SKM-1 (cell line): Measurements from ENCODE around the gene MGST3.
"Not testable (repeated sequence)": the region's sequence is repeated elsewhere in the genome, so short reads cannot be mapped to it uniquely, and the experiment has no call there.

Experiments
- DNase-seq: peaks from one replicate; lab custom pipeline; 2025; ENCODE audit not compliant: unreplicated experiment; lab: John Stamatoyannopoulos, UW

MGST3 gene

DNA sequence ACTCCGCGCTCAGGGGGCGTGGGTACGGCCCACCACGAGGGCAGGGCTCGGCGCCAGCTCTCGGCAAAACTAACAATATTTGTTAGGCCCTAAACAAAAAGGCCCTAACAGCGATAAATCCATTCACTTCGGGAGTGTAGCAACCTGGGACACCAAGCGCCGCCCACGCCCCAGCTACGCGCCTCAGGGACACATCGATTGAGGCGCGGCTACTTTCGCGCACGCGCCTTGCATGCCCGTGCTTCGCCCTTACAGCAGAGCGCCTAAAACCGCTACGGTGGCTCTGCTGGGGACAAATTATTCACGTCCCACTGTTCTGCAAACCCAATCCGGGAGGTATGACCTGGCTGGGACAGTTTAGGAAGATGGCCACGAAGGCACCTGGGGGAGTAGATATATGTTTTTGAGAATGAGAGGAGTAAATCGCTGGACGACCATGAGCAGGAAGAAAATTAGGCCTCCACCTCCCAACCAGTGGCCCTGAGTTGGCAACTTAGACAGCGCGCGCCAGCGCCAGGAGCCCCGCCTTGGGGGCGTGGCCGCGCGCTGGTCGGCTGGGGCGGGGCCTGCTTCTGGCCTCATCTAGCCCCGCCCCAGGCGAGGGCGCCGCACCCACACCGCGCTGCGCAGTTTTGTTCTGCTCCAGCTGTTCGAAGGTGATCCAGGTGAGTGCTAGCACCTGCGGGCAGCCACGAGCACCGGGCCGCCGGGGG is at the start of gene MGST3:
MGST3 (plus strand) TSS at position 606 of the 713 bp plus-strand sequence. CDS start 18,614 bp downstream, outside the sequence.
- peak; percentile 91 for DNase-seq

DNA sequence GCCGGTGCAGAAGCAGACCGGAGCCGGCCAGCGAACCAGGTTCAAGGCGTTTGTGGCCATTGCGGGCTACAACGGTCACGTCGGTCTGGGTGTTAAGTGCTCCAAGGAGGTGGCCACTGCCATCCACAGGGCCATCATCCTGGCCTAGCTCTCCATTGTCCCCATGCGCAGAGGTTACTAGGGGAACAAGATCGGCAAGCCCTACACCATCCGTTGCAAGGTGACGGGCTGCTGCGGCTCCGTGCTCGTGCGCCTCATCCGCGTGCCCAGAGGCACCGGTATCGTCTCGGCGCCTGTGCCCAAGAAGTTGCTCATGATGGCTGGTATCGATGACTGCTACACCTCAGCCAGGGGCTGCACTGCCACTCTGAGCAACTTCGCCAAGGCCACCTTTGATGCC is 49.1 kb upstream of the MGST3 start:
- DNase-seq = no peak

DNA sequence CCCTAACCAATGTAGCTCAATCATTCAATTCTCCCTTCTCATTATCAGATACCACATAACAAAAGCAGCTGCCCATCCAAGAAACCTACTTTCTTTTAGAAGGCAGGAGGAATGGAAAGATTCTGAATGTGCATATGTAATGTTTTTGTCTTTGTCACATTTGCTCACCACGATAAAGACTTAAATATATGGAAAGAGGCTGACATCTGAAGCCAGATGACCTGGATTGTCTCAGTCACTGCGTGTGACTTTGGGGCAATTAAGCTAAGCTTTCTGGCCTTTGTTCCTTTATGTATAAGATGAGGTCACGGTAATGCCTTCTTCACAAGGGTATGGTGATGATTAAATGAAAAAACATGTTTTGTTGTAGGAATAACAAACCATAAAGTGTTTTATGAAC is 44.6 kb upstream of the MGST3 start:
- DNase-seq = no peak

DNA sequence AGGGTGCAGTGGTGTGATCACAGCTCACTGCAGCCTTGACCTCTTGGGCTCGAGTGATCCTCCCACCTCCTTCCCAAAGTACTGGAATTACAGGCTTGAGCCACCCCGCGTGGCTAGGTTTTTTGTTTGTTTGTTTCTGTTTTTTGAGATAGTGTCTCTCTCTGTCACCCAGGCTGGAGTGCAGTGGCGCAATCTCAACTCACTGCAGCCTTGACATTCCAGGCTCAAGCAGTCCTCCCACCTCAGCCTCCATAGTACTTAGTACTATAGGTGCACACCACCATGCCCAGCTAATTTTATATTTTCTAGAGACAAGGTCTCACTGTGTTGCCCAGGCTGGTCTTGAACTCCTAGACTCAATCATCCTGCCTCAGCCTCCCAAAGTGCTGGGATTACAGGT is 39.6 kb upstream of the MGST3 start:
- DNase-seq = not testable (repeated sequence)

DNA sequence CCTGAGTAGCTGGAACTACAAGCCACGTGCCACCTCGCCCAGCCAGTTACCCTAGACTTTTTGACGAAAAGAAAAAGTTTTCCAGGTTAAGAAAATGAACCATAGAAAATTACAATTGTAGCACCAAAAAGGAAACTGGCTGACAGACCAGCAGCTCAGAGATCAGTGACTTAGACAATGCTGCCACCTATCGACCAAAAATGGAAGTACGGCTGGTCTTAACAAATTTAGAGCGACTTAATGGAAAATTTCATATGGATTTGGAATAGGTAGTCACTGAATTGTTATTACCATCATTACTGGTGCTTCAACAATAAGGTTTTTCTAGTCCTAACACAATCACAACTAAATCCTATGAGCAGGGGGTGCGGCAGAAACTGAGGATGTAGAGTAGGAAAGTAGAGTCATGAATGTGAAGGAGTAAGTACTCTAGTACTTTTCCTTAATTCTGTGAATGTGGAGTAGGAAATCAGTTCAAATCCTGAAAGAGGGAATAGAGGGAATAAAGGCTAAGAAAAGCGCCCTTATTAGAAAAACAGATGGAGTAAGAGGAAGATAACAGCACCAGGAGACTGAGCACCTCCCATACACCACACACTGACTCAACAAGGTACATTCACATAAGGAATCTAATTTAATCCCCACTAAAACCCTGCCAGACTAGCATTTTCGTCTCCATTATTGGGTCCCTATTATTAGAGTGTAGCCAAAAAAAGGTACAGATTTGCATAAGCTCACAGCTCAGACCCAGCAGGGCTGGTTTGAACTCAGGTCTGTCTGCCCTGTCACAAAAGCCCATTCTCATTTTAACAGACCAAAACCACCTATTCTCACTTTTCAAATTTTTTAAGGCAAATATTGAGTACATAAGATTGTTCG is 37.9 kb upstream of the MGST3 start:
- peak; percentile 67 for DNase-seq

DNA sequence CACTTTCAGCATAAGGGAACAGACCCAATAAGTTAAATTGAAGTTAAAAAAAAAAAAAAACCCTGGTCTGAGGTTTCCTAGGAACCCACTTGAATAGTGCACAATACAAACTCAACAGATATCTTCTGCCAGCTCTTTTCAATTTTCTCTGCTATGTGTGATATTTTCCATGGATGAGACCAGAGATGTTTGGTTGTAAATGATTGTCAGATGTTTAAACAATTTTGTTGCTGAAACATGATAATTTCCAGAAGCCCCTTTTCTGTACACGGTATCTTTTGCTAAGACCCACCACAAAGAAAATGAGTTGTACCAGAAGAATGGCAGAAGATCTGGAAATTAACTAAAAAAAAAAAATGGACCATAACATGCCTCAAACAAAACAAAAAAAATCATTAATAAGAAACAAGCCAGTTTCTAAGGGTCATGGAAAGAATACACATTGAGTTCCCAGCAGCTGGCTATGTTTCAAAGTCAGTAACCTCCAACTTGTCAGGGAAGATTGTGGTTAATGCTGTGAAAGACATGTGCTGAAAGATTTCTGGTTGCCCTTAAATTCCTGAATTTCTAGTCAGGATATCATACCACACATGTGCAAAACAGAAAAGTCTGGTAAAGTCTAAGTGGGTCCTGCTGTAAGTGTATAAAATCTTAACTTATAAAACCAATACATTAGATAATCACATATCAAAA is 35.6 kb upstream of the MGST3 start:
- no peak for DNase-seq

DNA sequence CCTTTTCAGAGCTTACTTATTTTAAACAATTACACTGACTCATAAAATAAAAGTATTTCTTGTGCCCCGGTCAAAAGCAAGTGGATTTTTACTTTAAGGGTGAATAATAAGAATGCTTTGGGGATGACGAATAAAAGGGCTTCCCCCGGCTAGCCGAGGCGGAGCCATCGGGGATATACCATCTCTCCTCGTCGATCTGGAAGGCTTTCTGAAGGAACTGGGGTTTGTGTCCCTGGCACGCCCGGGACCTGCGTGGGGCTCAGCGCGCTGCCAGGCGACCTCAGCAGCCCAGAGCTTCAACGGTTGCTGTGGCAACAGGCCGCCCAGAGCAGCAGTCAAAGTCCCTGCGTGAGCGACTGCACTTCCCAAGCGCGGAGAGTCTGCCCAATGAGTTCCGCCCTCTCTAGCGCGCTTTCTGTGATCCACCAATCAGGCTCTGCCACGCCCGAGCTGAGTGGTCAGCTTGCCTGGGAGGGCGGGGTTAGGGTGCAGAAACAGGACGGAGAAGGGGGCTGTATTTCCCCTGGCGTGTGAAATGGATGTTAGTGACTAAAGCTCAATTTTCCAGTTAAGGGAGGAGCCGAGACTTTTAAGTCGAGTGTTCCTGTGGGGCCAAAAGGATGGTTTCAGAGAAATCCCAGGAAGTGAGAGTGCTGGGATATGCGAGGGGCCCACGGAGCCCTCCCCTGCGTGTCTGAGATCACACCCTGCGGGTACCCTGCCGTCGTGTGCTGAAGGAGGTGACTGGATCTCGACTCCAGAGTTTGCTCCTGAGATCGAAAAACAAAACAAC is 33.0 kb upstream of the MGST3 start:
- DNase-seq = no peak

DNA sequence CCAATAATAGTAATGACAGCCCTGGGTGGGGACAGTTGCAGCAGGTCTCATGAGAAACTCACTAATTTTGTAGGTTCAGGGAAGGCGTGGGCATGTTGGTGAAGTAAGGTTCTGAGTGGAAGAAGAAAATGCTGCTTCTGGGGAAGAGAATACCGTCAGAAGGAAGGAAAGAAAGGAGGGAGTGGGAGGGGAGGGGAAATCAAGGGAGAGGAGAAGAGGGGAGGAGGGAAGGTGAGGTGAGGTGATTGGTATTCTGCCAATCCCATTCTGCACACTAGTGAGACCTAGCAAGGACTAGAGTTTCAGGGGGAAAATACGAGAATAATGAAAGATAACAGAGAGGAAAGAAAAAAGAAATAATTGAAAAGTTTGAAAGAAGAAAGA is 32.4 kb upstream of the MGST3 start:
- no peak for DNase-seq

DNA sequence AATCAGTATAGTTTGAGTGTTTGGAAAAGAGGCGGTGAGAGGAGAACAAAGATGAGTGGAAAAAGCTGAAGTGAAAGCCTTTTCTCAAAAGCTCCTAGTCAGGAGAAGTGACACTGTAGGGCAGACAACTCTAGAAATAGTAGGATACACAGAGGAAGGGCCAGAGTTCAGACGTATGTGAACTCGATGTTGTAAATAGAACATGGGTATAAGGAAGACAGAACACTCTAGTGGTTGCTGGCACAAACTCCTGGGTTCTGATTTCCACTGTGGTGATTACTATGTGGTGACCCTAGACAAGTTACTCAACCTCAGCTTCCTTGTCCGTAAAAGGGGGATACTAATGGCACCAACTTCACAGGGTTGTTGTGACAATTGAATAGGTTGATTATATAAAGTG is 30.2 kb upstream of the MGST3 start:
- no peak for DNase-seq

DNA sequence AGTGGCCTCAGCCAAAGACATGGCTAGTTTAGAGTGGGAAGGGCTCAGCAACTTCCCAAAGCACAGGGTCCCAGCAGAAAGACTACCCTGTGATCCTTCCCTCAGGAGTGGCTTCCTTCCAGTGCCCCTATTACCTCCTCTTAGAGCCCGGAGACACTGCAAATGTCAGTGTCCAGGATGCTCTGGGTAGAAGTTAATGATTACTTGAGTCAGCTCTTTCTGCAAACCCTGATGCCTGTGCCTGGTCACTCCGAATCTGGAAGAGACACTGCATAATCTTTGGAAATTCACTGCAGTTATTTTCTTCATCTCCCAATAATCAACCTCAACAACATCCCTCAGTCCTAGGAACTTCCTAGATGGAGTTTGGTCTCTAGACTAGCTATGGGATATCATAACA is 27.2 kb upstream of the MGST3 start:
- no peak for DNase-seq

DNA sequence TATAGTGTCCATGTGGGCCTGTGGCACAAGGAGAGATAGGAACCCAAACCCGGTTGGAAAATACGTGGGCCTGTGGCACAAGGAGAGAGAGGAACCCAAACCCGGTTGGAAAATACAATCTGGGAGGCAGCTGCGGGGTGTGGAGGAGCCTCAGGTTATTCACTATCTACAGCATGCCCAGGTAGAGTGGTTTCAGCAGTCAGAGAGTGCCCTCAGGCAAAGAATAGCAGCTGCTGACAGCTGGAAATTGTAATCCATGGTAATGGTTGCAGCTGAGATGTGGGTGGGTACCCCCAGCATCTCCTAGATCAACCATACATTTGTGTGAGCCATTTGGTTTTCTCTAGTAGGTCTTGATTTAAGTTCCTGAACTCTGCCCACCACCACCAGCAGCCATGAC is 25.8 kb upstream of the MGST3 start:
- DNase-seq = no peak

DNA sequence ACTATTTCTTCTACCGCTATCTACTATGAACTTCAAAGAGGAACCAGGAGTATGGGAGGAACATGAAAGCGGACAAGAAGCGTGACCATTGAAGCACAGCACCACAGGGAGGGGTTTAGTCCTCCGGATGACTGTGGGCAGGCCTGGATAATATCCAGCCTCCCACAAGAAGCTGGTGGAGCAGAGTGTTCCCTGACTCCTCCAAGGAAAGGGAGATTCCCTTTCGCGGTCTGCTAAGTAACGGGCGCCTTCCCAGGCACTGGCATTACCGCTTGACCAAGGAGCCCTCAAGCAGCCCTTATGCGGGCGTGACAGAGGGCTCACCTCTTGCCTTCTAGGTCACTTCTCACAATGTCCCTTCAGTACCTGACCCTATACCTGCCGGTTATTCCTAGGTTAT is 24.4 kb upstream of the MGST3 start:
- not testable (repeated sequence) for DNase-seq

DNA sequence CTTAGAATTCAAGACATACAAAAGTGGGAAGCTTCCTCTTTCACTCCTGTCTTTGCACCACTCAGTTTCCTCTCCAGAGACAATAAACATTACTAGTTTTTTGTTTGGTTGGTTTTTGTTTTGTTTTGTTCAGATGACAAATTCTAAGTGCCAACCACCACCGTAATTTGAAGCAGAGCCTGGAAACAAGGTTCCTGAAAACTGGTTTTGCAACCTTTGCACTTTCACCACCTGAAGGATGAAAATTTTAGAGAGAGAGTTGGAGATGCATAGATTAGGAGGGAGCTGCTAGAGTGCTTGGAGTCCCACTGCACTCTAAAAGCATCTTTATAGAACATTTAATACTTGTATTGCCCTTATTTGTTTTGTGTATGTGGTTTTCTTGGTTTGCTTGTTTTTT is 20.2 kb upstream of the MGST3 start:
- no peak for DNase-seq

DNA sequence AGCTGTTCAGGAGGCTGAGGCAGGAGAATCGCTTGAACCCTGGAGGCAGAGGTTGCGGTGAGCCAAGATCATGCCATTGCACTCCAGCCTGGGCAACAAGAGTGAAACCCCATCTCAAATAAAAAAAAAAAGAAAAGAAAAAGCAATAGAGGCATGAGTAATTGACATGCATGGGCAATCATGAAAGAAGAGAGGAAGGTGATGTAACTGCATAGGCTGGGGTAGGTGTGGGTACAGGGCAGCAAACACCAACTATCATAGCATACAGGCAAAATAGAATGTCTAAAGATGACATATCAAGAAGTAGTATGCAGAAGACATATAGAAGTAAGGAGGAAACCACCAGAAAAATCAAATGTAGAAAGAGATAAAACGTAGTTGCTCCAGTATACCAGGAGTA is 19.0 kb upstream of the MGST3 start:
- DNase-seq = no peak

DNA sequence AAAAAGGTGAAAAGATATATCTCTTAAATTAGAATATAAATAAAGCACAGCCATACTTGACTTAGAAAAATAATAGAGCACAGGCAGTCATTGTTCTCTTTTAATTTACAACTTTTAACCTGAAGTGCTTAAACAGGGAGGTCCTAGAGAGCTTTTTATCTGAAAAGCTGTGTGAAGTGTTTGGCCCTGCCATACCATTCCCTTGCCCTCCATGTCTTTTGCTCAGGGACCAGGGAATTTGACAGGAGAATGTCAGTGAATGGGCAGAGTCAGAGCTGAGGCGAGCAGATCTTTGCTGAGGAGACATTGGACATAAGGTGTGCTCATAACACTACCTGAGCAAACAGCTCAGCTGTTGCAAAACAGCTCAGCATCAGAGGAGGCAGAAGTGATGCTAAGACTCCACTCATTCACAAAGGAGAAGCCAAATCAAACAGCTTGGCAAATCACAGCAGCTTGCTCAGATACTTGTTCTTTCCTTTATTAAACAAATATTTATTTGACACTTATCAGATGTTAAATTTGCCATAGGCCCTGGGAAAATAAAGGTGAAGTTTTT is 14.9 kb upstream of the MGST3 start:
- DNase-seq = no peak

DNA sequence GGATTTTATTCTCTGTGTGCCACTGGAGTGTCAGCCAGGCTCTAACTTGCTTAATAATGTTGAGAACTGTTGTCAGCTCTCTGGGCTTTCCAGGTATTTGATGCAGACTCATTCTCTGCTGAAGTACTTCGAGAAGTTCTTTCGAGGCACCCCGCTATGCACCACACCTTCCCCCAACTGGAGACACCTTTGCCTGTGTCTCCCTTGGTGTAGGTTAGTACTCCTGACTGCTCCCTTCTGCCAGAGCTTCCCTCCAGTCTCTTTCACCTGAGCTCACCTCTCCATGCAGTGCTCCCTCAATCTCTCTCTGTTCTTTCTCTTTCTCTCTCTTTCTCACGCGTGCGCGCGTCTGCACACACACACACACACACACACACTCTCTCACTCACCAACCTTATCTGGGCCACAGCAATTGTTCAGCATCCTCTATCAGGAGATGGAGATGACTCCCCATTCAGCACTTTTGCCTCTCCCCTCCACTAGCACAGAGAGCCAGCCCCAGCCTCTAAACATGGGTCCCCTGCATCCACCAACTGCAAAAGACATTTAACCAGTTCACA is 14.0 kb upstream of the MGST3 start:
- DNase-seq = no peak

DNA sequence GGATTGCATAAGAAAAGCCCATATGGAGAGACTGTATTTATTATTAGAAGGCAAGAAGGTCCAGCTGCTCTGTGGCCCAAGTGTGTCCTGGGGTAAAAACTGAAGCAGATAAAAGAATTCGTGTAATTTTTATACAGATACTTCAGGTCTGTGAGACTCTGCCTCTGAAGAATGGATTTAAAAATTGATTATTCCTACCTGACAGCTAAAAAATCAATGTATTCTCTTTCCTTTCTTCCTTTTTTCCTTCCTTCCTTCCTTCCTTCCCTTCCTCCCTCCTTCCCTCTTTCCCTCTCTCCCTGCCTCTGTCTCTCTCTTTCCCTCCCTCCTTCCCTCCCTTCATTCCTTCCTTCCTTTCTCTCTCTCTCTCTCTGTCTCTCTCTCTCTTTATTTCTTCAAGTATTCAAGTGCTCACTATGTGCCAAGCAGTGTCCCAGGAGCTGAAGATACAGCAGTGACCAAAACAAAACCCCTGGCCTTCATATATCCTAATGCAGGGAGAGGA is 11.3 kb upstream of the MGST3 start:
- DNase-seq = no peak

DNA sequence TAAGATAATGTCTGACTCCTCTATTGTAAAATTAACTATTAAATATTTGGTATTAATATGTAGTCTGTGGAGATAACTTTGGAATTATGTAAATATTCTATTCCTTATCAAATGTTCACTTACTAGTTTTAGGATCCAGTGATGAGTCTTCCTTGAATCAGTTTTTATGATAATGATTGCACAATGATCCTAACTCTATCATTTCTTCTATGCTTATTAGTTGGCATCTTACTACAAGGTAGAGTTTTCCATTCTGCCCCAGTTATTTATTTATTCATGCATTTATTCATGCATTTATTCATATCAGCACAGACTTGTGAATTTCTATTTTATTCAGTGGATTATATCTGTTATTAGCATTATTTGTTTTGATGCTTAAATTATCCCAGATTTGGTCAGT is 7.4 kb upstream of the MGST3 start:
- no peak for DNase-seq

DNA sequence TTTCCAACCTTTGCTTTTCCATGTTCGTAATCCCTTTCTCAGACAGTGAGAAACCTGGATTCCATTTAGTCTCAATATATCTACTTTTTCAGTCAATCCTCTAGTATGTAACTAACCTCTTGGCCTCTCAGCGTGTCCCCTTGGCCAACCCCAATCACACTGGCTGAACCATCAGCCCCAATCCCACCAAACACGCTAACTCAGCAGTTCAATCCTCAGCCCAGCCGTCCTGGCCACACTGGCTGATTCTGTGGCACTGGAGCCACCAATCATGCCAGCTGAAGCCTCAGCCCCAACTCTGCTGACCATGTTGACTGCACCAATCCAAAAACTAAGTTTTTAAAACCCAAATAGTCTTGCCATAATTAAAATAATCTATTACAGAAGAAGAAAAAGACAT is 6.6 kb upstream of the MGST3 start:
- DNase-seq = no peak

DNA sequence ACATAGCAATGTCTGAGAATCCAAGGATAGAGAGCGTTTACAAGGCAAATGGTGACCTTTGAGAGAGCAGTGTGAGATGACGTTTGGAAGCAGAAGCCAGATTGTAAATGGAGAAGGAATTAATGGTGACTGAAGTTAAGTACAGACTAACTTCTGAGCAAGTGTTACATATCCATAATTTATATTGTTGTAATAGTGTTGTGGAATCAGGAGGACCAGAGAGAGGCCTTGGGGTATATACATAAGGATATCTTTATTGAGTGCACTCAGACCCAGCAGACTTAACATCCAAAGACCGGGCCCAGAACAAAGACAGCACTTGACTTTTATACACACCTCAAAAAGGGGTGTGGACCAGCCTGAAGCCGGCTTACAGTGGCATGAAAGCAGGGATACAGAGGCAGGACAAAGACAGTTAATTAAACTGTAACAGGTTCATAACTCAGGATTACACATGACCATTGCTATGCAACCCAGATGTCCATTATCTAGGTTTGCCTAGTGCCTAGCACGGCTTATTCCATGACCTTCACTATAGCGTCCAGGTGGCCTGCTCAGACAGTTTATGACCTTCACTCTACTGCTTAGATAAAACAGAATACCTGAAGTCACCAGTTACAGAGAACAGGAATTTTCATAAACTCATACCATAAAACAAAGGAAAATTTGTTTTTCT is 2.7 kb upstream of the MGST3 start:
- no peak for DNase-seq
